BE2C (cell line): ENCODE measurements around the gene CFAP157.

Experiments
- DNase-seq: peaks from one replicate; pipeline ENCODE4 v3.0.0-alpha.2; 2020
- H3K27me3 ChIP-seq: fragments of 250-450 bp; sonication (Bioruptor Pico); 2 replicates; pipeline ENCODE4 v1.5.1; 2020; ENCODE audit warnings: mild to moderate bottlenecking
- H3K36me3 ChIP-seq: fragments of 250-450 bp; sonication (Bioruptor Pico); 2 replicates; pipeline ENCODE4 v1.5.1; 2020; ENCODE audit warnings: mild to moderate bottlenecking
- H3K4me1 ChIP-seq: fragments of 250-450 bp; sonication (Bioruptor Pico); 2 replicates; pipeline ENCODE4 v1.5.1; 2020
- H3K4me3 ChIP-seq: 2 replicates; pipeline ENCODE4 v1.5.1; 2011; ENCODE audit warnings: low read depth, low read length
- H3K9me3 ChIP-seq: fragments of 250-450 bp; sonication (Bioruptor Pico); 2 replicates; pipeline ENCODE4 v1.5.1; 2020
- TF ChIP-seq, protein P1 (sequence below): IDR thresholded peaks from 2 replicates; pipeline ENCODE4 v1.5.1; 2012; ENCODE audit warnings: mild to moderate bottlenecking, low read depth, low read length

The CFAP157 gene

DNA sequence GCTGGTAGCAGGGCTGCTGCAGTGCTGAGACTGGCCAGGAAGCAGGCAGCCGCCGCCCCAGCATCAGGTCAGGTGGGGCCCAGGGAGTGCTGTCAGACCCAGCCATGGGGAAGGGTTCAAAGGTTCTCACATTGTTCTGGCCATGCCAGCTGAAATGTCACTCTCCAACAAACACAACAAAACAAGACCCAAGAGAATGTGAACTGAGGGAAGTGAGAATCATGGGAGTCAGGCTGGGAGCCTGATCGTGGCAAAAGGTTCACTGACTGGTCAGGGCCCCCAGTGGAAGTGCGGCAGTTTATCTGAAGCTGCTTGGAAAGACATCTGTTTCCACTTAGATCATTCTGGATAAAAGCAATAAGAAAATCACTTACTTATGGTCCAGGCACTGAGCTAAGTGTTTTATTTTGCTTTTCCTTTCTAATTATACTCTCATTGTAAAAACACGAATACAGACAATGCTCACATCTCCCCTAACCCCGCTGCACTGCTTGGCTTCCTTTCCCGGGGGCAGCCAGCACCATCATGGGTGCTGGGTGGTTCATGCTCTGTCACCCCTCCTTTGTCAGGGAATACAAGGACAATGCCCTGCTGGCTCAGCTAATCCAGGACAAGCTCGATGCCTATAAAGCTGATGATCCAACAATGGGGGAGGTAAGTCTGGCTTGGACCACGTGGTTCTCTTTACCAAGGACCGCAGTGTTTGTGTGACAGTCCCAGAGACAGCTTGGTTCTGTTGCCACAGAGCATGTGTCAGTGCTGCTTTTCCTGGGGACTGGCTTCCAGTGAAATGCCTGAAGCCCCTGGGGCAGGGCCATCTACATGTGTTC lies 41.9 kb upstream of the CFAP157 start:
- Histone ChIP-seq H3K36me3 (peaks cover 14% of the 10 kb centered on the region), H3K4me1 (peaks cover 29% of the 10 kb centered on the region), H3K4me3 (no peak overlapping the region), H3K27me3 (no peaks in the 10 kb centered on the region), H3K9me3 (no peaks in the 10 kb centered on the region)
- TF ChIP-seq, protein P1, sequence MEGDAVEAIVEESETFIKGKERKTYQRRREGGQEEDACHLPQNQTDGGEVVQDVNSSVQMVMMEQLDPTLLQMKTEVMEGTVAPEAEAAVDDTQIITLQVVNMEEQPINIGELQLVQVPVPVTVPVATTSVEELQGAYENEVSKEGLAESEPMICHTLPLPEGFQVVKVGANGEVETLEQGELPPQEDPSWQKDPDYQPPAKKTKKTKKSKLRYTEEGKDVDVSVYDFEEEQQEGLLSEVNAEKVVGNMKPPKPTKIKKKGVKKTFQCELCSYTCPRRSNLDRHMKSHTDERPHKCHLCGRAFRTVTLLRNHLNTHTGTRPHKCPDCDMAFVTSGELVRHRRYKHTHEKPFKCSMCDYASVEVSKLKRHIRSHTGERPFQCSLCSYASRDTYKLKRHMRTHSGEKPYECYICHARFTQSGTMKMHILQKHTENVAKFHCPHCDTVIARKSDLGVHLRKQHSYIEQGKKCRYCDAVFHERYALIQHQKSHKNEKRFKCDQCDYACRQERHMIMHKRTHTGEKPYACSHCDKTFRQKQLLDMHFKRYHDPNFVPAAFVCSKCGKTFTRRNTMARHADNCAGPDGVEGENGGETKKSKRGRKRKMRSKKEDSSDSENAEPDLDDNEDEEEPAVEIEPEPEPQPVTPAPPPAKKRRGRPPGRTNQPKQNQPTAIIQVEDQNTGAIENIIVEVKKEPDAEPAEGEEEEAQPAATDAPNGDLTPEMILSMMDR: no peak
- peak; percentile 73 for DNase-seq

DNA sequence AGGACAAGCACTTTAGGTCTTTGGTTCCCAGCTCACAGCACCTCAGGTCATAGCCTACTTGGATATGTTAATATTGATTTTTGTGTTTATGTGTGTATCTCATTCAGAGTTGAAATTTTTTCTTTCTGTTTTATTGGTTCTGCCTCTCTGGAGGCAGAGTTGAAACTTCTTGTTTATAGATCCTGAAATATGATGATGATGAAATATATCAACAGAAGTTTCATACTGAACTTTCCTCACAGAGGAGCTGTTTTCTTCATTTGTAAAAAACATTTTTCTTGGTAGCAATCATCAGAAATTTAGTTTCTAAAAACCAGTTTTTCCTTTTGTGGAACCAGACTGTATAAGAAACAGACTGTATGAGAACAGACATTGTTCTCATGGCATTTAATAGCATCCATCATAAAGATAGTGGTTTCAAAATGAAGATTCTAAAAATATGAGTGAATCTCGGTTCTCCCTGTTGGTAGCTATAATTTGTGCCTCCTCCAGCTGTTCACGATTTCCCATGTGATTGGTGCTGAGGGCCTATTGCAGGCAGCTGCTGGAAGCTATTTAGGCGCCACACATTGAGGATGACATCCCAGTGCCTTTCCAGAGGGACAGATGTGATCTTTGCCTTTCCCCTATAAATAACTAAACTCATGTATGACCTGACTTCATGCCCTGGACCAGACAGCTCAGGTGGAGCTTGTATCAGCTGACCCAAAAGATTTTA lies 39.5 kb upstream of the CFAP157 start:
- H3K36me3 ChIP-seq: peaks cover 16% of the 10 kb centered on the region
- no peaks in the 10 kb centered on the region for H3K27me3 ChIP-seq

DNA sequence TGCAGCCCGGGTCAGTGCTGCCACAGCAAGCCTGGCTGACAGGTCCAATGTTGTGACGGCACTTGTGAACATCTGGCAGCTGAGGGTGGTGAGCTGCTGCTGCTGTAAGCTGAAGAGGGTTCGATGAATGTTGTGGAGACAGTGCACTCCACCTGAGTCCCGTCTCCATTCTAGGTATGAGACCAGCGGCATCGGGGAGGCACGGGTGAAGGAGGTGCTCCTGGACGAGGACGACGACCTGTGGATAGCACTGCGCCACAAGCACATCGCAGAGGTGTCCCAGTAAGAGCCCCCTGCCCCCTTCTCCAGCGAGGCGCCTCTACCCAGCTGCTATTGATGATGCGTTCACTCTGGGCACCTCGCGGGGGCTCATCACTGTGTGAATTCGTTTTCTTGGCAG lies 38.9 kb upstream of the CFAP157 start:
- TF ChIP-seq, protein P1: no peak
- H3K36me3 ChIP-seq: peaks cover 18% of the 10 kb centered on the region

More for the DNA sequence above, 39.5 kb upstream of the CFAP157 start:
- Histone ChIP-seq H3K4me3 (no peak overlapping the region), H3K4me1 (peaks cover 20% of the 10 kb centered on the region), H3K9me3 (no peaks in the 10 kb centered on the region)
- DNase-seq: no peak
- TF ChIP-seq, protein P1: no peak

DNA sequence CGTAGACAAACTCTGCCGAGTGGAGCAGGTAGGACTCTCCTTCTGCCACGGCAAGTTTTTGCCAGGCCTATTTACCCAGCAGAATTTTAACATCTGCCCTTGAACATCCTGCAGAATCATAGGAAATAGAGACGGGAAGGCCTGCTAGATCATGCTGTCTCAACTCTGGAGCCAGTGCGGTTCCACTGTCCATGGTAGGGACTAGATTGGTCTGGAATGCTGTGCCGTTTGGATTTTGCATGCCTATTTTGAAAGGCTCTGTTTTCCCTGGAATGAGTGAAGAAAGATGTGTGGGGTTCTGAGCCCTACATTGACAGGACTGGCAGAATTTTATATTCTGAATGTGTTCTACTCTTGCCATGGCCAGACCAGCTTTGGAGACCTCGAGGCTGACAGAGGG lies 33.6 kb upstream of the CFAP157 start:
- H3K36me3 ChIP-seq: peaks cover 39% of the 10 kb centered on the region

More for the DNA sequence above, 38.9 kb upstream of the CFAP157 start:
- Histone ChIP-seq H3K4me3 (no peak overlapping the region), H3K4me1 (peaks cover 20% of the 10 kb centered on the region), H3K27me3 (no peaks in the 10 kb centered on the region), H3K9me3 (no peaks in the 10 kb centered on the region)
- DNase-seq: no peak

DNA sequence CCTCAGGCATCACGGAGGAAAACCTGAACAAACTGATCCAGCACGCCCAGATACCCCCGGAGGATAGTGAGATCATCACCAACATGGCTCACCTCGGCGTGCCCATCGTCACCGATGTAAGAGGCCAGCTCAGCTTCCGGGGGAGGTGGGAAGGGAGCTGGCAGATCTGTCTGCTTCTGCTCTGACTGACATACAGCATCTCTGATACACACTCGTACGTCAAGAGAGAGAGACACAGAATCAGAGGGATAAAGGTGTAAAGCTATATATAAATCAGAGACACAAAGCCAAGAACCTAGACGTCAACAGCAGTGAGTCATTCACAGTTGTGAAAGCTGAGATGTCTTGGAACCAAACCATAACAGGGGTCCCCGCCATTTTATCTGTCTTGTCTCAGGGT lies 30.1 kb upstream of the CFAP157 start:
- H3K36me3 ChIP-seq: peaks cover 60% of the 10 kb centered on the region

More for the DNA sequence above, 33.6 kb upstream of the CFAP157 start:
- TF ChIP-seq, protein P1: no peak
- no peaks in the 10 kb centered on the region for H3K27me3 ChIP-seq
- no peaks in the 10 kb centered on the region for H3K9me3 ChIP-seq
- no peak overlapping the region for H3K4me3 ChIP-seq
- no peak for DNase-seq
- no peaks in the 10 kb centered on the region for H3K4me1 ChIP-seq

More for the DNA sequence above, 30.1 kb upstream of the CFAP157 start:
- no peaks in the 10 kb centered on the region for H3K27me3 ChIP-seq
- TF ChIP-seq, protein P1: no peak
- H3K9me3 ChIP-seq: no peaks in the 10 kb centered on the region
- no peak overlapping the region for H3K4me3 ChIP-seq
- no peak for DNase-seq
- H3K4me1 ChIP-seq: no peaks in the 10 kb centered on the region
